WTC11 (cell line): ENCODE data around the gene WTAP. TPM values are rescaled to one million over a fixed set of nuclear protein-coding genes. Genes with fewer than 3 reads are reported as not detected.

Source experiments
- CBFB ChIP-seq: sonication (generic); formaldehyde crosslinking; IDR thresholded peaks from 2 replicates; pipeline ENCODE4 v1.8.1; 2022; ENCODE audit warnings: mild to moderate bottlenecking, low read depth, missing genetic modification reagents
- CREB1 ChIP-seq: sonication (generic); formaldehyde crosslinking; IDR thresholded peaks from 2 replicates; pipeline ENCODE4 v1.8.0; 2023; ENCODE audit warnings: mild to moderate bottlenecking, missing genetic modification reagents
- CREM ChIP-seq: sonication (generic); formaldehyde crosslinking; IDR thresholded peaks from 2 replicates; pipeline ENCODE4 v1.8.1; 2022; ENCODE audit warnings: mild to moderate bottlenecking, missing genetic modification reagents, moderate library complexity
- E2F4 ChIP-seq: sonication (generic); formaldehyde crosslinking; IDR thresholded peaks from 2 replicates; pipeline ENCODE4 v1.8.1; 2022; ENCODE audit warnings: low read depth, mild to moderate bottlenecking, moderate library complexity, missing genetic modification reagents, borderline replicate concordance
- ESRRA ChIP-seq: sonication (generic); formaldehyde crosslinking; IDR thresholded peaks from 2 replicates; pipeline ENCODE4 v1.8.1; 2022; ENCODE audit warnings: mild to moderate bottlenecking, missing genetic modification reagents, borderline replicate concordance
- GRHL2 ChIP-seq: fragments of 250-450 bp; sonication (Bioruptor Pico); IDR thresholded peaks from 2 replicates; pipeline ENCODE4 v1.8.0; 2022; ENCODE audit warnings: mild to moderate bottlenecking, moderate library complexity; ENCODE audit not compliant: insufficient replicate concordance, severe bottlenecking
- JAZF1 ChIP-seq: fragments of 250-450 bp; sonication (Bioruptor Pico); IDR thresholded peaks from 2 replicates; pipeline ENCODE4 v1.9.0; 2021; ENCODE audit warnings: moderate library complexity, mild to moderate bottlenecking, inconsistent platforms
- KAT7 ChIP-seq: sonication (generic); formaldehyde crosslinking; IDR thresholded peaks from 2 replicates; pipeline ENCODE4 v1.8.1; 2023; ENCODE audit warnings: missing genetic modification reagents, mild to moderate bottlenecking, borderline replicate concordance
- NFATC4 ChIP-seq: fragments of 250-450 bp; sonication (Bioruptor Pico); IDR thresholded peaks from 2 replicates; pipeline ENCODE4 v1.9.0; 2021; ENCODE audit warnings: mild to moderate bottlenecking
- NR1H2 ChIP-seq: sonication (generic); formaldehyde crosslinking; IDR thresholded peaks from 2 replicates; pipeline ENCODE4 v1.9.0; 2021; ENCODE audit warnings: mild to moderate bottlenecking, moderate library complexity, missing genetic modification reagents
- NR2C2 ChIP-seq: sonication (generic); formaldehyde crosslinking; IDR thresholded peaks from 2 replicates; pipeline ENCODE4 v1.8.0; 2022; ENCODE audit warnings: mild to moderate bottlenecking, missing genetic modification reagents
- PRDM15 ChIP-seq: sonication (generic); formaldehyde crosslinking; IDR thresholded peaks from 2 replicates; pipeline ENCODE4 v1.8.0; 2022; ENCODE audit warnings: missing genetic modification reagents
- RORB ChIP-seq: fragments of 250-450 bp; sonication (Bioruptor Pico); IDR thresholded peaks from 2 replicates; pipeline ENCODE4 v1.9.0; 2021; ENCODE audit warnings: mild to moderate bottlenecking
- TEAD1 ChIP-seq: sonication (generic); formaldehyde crosslinking; IDR thresholded peaks from 2 replicates; pipeline ENCODE4 v1.8.0; 2022; ENCODE audit warnings: mild to moderate bottlenecking, missing genetic modification reagents
- ZNF121 ChIP-seq: sonication (generic); formaldehyde crosslinking; IDR thresholded peaks from 2 replicates; pipeline ENCODE4 v1.8.0; 2023; ENCODE audit warnings: missing genetic modification reagents
- total RNA-seq: library from RNA; stranded (reverse); gene quantifications from 3 replicates; pipeline ENCODE4 v1.2.3, GENCODE V29; 2021
- TF ChIP-seq, protein P1 (sequence below): sonication (generic); formaldehyde crosslinking; IDR thresholded peaks from 2 replicates; pipeline ENCODE4 v1.8.0; 2022; ENCODE audit warnings: mild to moderate bottlenecking, missing genetic modification reagents
- TF ChIP-seq, protein P2 (sequence below): sonication (generic); formaldehyde crosslinking; IDR thresholded peaks from 2 replicates; pipeline ENCODE4 v1.8.1; 2022; ENCODE audit warnings: mild to moderate bottlenecking, missing genetic modification reagents, moderate library complexity, borderline replicate concordance
- TF ChIP-seq, protein P3 (sequence below): sonication (generic); formaldehyde crosslinking; conservative IDR thresholded peaks from 2 replicates; pipeline ENCODE4 v1.8.1; 2023; ENCODE audit warnings: mild to moderate bottlenecking, low read depth, missing genetic modification reagents, moderate library complexity

Gene WTAP
- total RNA-seq, 1 experiment from 2014 or later: 88.8 TPM

GRCh38 chr6:159726918-159727716, at the start of gene WTAP (continued):
- TF ChIP-seq PRDM15: peak; percentile 56
- no peak; the same call in 1 of the 2 replicates for TF ChIP-seq CREB1
- TF ChIP-seq, protein P1, sequence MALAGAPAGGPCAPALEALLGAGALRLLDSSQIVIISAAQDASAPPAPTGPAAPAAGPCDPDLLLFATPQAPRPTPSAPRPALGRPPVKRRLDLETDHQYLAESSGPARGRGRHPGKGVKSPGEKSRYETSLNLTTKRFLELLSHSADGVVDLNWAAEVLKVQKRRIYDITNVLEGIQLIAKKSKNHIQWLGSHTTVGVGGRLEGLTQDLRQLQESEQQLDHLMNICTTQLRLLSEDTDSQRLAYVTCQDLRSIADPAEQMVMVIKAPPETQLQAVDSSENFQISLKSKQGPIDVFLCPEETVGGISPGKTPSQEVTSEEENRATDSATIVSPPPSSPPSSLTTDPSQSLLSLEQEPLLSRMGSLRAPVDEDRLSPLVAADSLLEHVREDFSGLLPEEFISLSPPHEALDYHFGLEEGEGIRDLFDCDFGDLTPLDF: peak; percentile 55
- peak; percentile 14; the same call in 1 of the 2 replicates for TF ChIP-seq ZNF121 (CRISPR knock-in tag)
- peak; percentile 97 for TF ChIP-seq NR2C2 (CRISPR knock-in tag)
- no peak for TF ChIP-seq JAZF1 (CRISPR knock-in tag)
- TF ChIP-seq NFATC4 (CRISPR knock-in tag): no peak
- no peak for TF ChIP-seq E2F4 (CRISPR knock-in tag)
- peak; percentile 93 for TF ChIP-seq CREM (CRISPR knock-in tag)
- TF ChIP-seq NR1H2 (CRISPR knock-in tag): no peak
- TF ChIP-seq KAT7 (CRISPR knock-in tag): peak; percentile 93; the same call in 1 of the 2 replicates
- TF ChIP-seq CBFB (CRISPR knock-in tag): no peak
- TF ChIP-seq GRHL2 (CRISPR knock-in tag): no peak
- TF ChIP-seq, protein P2, sequence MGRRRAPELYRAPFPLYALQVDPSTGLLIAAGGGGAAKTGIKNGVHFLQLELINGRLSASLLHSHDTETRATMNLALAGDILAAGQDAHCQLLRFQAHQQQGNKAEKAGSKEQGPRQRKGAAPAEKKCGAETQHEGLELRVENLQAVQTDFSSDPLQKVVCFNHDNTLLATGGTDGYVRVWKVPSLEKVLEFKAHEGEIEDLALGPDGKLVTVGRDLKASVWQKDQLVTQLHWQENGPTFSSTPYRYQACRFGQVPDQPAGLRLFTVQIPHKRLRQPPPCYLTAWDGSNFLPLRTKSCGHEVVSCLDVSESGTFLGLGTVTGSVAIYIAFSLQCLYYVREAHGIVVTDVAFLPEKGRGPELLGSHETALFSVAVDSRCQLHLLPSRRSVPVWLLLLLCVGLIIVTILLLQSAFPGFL (CRISPR knock-in tag): peak; percentile 95
- TF ChIP-seq ESRRA (CRISPR knock-in tag): peak; percentile 90
- TF ChIP-seq, protein P3, sequence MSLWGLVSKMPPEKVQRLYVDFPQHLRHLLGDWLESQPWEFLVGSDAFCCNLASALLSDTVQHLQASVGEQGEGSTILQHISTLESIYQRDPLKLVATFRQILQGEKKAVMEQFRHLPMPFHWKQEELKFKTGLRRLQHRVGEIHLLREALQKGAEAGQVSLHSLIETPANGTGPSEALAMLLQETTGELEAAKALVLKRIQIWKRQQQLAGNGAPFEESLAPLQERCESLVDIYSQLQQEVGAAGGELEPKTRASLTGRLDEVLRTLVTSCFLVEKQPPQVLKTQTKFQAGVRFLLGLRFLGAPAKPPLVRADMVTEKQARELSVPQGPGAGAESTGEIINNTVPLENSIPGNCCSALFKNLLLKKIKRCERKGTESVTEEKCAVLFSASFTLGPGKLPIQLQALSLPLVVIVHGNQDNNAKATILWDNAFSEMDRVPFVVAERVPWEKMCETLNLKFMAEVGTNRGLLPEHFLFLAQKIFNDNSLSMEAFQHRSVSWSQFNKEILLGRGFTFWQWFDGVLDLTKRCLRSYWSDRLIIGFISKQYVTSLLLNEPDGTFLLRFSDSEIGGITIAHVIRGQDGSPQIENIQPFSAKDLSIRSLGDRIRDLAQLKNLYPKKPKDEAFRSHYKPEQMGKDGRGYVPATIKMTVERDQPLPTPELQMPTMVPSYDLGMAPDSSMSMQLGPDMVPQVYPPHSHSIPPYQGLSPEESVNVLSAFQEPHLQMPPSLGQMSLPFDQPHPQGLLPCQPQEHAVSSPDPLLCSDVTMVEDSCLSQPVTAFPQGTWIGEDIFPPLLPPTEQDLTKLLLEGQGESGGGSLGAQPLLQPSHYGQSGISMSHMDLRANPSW (CRISPR knock-in tag): no peak
- TF ChIP-seq TEAD1 (CRISPR knock-in tag): peak; percentile 92
- TF ChIP-seq RORB: no peak
